Endothelial cell (in vitro differentiated cells): Measurements from ENCODE around the gene HGFAC. TPM values are rescaled to one million over a fixed set of nuclear protein-coding genes. Genes with fewer than 3 reads are reported as not detected.

Experiments used
- DNase-seq: peaks from one replicate; pipeline ENCODE4 v3.0.0; 2021; ENCODE audit warnings: low spot score
- H3K27ac Mint-ChIP-seq: one replicate; pipeline ENCODE4 v1.8.0; 2021; ENCODE audit warnings: mixed read lengths, inconsistent platforms; ENCODE audit not compliant: unreplicated experiment
- H3K27me3 Mint-ChIP-seq: one replicate; pipeline ENCODE4 v1.8.0; 2021; ENCODE audit warnings: mild to moderate bottlenecking, moderate library complexity, mixed read lengths, inconsistent platforms; ENCODE audit not compliant: unreplicated experiment
- H3K36me3 Mint-ChIP-seq: one replicate; pipeline ENCODE4 v1.8.0; 2021; ENCODE audit warnings: mild to moderate bottlenecking, low read depth, mixed read lengths, inconsistent platforms; ENCODE audit not compliant: unreplicated experiment
- H3K4me1 Mint-ChIP-seq: one replicate; pipeline ENCODE4 v1.8.0; 2021; ENCODE audit warnings: mild to moderate bottlenecking, mixed read lengths, inconsistent platforms; ENCODE audit not compliant: unreplicated experiment
- H3K4me3 Mint-ChIP-seq: one replicate; pipeline ENCODE4 v1.8.0; 2021; ENCODE audit warnings: mild to moderate bottlenecking, mixed read lengths, inconsistent platforms; ENCODE audit not compliant: unreplicated experiment
- H3K9me3 Mint-ChIP-seq: one replicate; pipeline ENCODE4 v1.8.0; 2021; ENCODE audit warnings: mixed read lengths, inconsistent platforms; ENCODE audit not compliant: unreplicated experiment
- CTCF ChIP-seq: fragments of 200-600 bp; sonication (generic); IDR thresholded peaks from one replicate; pipeline ENCODE4 v1.5.0; 2021; ENCODE audit warnings: antibody characterized with exemption; ENCODE audit not compliant: unreplicated experiment
- total RNA-seq: library from RNA; stranded (reverse); fragmentation: NEBNext Ultra II Directional; extraction: Animal tissue kit (Norgen Biotek cat#: 25700); gene quantifications from one replicate; pipeline ENCODE4 v1.2.1, GENCODE V29; 2021; ENCODE audit not compliant: unreplicated experiment

The HGFAC gene
- total RNA-seq, 1 donor from 2014 or later = 2.4 TPM

DNA sequence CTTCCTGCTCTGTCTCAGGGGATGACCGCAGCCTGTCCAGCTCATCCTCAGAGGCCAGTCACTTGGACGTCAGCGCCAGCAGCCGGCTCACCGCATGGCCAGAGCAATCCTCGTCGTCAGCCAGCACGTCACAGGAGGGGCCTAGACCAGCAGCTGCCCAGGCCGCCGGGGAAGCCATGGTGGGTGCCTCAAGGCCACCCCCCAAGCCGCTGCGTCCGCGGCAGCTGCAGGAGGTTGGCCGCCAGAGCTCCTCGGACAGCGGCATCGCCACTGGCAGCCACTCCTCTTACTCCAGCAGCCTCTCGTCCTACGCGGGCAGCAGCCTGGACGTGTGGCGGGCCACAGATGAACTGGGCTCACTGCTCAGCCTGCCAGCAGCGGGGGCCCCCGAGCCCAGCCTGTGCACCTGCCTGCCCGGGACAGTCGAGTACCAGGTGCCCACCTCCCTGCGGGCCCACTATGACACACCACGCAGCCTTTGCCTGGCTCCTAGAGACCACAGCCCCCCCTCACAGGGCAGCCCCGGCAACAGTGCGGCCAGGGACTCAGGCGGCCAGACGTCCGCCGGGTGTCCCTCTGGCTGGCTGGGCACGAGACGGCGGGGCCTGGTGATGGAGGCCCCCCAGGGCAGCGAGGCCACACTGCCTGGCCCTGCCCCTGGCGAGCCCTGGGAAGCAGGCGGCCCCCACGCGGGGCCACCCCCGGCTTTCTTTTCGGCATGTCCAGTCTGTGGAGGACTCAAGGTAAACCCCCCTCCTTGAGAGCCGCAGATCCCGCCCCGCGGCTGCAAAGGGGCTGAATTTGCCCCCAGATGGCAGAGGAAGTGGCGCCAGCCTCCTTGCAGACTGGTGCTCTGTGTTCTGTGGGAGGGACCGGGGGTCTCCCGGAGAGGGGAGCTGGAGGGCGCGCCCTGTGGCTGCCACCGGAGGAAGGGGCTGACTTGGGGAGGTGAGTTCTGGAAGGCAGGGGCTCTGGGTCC lies 51.3 kb downstream of the HGFAC start:
- Mint-ChIP-seq H3K27me3 (peaks cover 14% of the 10 kb centered on the region), H3K27ac (no peak overlapping the region), H3K4me1 (peaks cover 5% of the 10 kb centered on the region), H3K9me3 (no peaks in the 10 kb centered on the region), H3K36me3 (peaks cover 5% of the 10 kb centered on the region), H3K4me3 (no peak overlapping the region)
- TF ChIP-seq CTCF = no peak
- no peak for DNase-seq

DNA sequence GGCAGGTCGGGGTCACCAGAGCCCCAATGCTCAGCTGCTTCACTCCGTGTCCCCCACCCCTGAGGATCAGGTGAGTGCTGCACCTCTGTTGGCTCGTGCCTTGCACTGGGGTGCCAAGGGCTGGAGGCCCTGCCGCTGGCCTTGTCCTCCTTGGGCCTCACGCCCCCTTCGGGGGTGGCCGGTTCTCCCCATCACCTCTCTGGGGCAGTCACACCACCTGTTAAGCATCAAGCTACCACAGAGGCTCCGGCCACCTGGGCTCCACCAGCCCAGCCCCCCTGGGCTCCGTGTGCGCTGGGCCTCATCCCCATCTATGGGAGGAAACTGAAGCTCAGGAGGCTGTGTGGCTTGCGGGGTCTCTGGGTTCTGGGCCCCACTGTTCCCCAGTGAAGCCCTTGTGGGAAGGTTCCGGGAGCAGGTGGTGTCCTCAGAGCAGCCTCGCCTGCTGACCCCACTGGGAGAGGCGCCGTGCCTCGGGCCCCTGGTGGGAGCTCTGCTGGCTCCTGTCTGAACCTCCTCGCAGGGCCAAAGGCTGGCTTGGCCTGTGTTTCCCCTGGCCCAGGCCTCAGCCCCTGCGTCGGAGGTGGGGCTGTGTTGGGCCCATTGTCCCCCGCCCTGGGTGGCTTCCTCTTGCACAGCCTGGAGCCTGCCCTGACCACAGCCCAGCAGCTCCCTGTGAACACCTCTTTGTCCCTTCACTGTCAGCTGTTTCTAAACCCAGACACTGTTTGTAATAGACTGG lies 52.1 kb downstream of the HGFAC start:
- DNase-seq = no peak
- peaks cover 14% of the 10 kb centered on the region for H3K27me3 Mint-ChIP-seq
- no peak overlapping the region for H3K27ac Mint-ChIP-seq
- H3K4me3 Mint-ChIP-seq = no peak overlapping the region
- H3K9me3 Mint-ChIP-seq = no peaks in the 10 kb centered on the region
- no peak for TF ChIP-seq CTCF
- H3K4me1 Mint-ChIP-seq = peaks cover 5% of the 10 kb centered on the region
- H3K36me3 Mint-ChIP-seq = peaks cover 5% of the 10 kb centered on the region

GRCh38 chr4:3494462-3494871 lies 52.7 kb downstream of the HGFAC start:
- no peak for DNase-seq
- H3K4me3 Mint-ChIP-seq = no peak overlapping the region
- no peaks in the 10 kb centered on the region for H3K9me3 Mint-ChIP-seq
- no peak overlapping the region for H3K27ac Mint-ChIP-seq
- no peak for TF ChIP-seq CTCF
- H3K27me3 Mint-ChIP-seq = peaks cover 12% of the 10 kb centered on the region
- H3K4me1 Mint-ChIP-seq = peaks cover 5% of the 10 kb centered on the region
- H3K36me3 Mint-ChIP-seq = peaks cover 5% of the 10 kb centered on the region

DNA sequence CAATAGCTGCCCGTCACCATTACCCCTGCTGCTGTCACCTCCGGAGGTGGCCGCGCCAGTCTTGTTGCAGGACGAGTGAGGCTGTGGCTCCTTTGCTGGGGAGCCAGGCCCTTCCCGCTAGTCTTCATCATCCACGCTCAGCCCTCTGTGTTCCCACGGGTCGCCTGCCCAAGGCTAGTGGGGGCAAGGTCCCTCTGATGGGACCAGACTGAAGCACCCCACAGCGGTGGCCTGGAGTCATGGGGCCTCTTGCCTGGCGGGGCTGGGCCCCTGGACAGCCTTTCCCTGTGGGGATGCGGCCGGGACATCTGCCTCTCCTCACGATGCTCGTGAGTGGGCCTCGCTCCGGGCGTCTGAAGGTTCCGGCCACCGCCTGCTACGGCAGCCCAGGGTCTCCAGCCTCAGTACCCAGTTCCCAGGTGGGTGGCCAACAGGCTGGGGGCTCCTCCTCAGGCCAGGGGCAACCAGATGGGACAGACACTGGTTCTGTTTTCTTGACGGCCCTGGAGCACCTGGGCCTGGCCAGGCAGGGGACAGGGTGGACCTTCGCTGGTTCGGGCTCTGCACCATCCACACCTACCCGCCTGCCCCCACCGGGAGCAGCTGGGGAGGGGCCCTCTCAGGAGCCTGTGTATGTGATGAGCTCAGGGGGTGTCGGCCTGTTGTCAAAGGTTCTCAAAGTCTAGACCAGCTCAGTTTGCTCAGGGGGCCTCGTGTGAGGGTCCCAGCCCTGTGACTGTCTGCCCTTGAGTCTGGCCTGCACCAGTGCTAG lies 53.6 kb downstream of the HGFAC start:
- DNase-seq = no peak
- Mint-ChIP-seq H3K27ac (no peak overlapping the region), H3K4me3 (no peak overlapping the region), H3K27me3 (peaks cover 15% of the 10 kb centered on the region), H3K4me1 (peaks cover 5% of the 10 kb centered on the region), H3K36me3 (peaks cover 5% of the 10 kb centered on the region), H3K9me3 (no peaks in the 10 kb centered on the region)
- TF ChIP-seq CTCF = no peak
